SK-N-SH treated with all-trans-retinoic acid at 6 μM for 48 hours (cell line): ENCODE results near the gene DUSP3.

ENCODE experiments used
- ATAC-seq: fragments of 200-7000 bp; cut with Tn5 transposase; 3 replicates; pipeline ENCODE4 v1.9.1; 2020; ENCODE audit warnings: mild to moderate bottlenecking, moderate library complexity
- ARNTL ChIP-seq: fragments of 450-650 bp; formaldehyde crosslinking; IDR thresholded peaks from 2 replicates; pipeline ENCODE4 v1.5.0; 2020; ENCODE audit warnings: low read depth, mild to moderate bottlenecking, moderate library complexity, borderline replicate concordance
- BACH2 ChIP-seq: fragments of 250-450 bp; sonication (Bioruptor Pico); IDR thresholded peaks from 2 replicates; pipeline ENCODE4 v1.9.0; 2021; ENCODE audit warnings: mild to moderate bottlenecking, borderline replicate concordance
- CREB5 ChIP-seq: fragments of 250-450 bp; sonication (Bioruptor Pico); IDR thresholded peaks from 2 replicates; pipeline ENCODE4 v1.5.1; 2020; ENCODE audit warnings: low read depth, mild to moderate bottlenecking, moderate library complexity
- CSDC2 ChIP-seq: fragments of 250-450 bp; sonication (Bioruptor Pico); IDR thresholded peaks from 2 replicates; pipeline ENCODE4 v1.5.0; 2020; ENCODE audit warnings: mild to moderate bottlenecking, moderate library complexity
- GLIS3 ChIP-seq: fragments of 250-450 bp; sonication (Bioruptor Pico); IDR thresholded peaks from 2 replicates; pipeline ENCODE4 v1.5.0; 2020; ENCODE audit warnings: mild to moderate bottlenecking, moderate library complexity
- ISL1 ChIP-seq: fragments of 250-450 bp; sonication (Bioruptor Pico); IDR thresholded peaks from 2 replicates; pipeline ENCODE4 v2.1.2; 2022; ENCODE audit warnings: mild to moderate bottlenecking, moderate library complexity
- OSR1 ChIP-seq: fragments of 250-450 bp; sonication (Bioruptor Pico); IDR thresholded peaks from 2 replicates; pipeline ENCODE4 v1.8.0; 2022; ENCODE audit warnings: moderate library complexity, mild to moderate bottlenecking, inconsistent platforms
- PATZ1 ChIP-seq: fragments of 250-450 bp; sonication (Bioruptor Pico); IDR thresholded peaks from 2 replicates; pipeline ENCODE4 v1.8.0; 2020; ENCODE audit warnings: mild to moderate bottlenecking, moderate library complexity, borderline replicate concordance
- PPARA ChIP-seq: fragments of 250-450 bp; sonication (Bioruptor Pico); IDR thresholded peaks from 2 replicates; pipeline ENCODE4 v1.5.0; 2020; ENCODE audit warnings: mild to moderate bottlenecking, borderline replicate concordance
- SNAI2 ChIP-seq: fragments of 250-450 bp; sonication (Bioruptor Pico); IDR thresholded peaks from 2 replicates; pipeline ENCODE4 v1.5.0; 2020; ENCODE audit warnings: mild to moderate bottlenecking, moderate library complexity
- TCF4 ChIP-seq: fragments of 250-450 bp; sonication (Bioruptor Pico); IDR thresholded peaks from 2 replicates; pipeline ENCODE4 v1.8.0; 2021; ENCODE audit warnings: mild to moderate bottlenecking, moderate library complexity, borderline replicate concordance
- TOX ChIP-seq: fragments of 250-450 bp; sonication (Bioruptor Pico); IDR thresholded peaks from 2 replicates; pipeline ENCODE4 v1.8.0; 2021; ENCODE audit warnings: mild to moderate bottlenecking, moderate library complexity, borderline replicate concordance
- TSHZ2 ChIP-seq: fragments of 250-450 bp; sonication (Bioruptor Pico); IDR thresholded peaks from 2 replicates; pipeline ENCODE4 v1.5.0; 2020; ENCODE audit warnings: mild to moderate bottlenecking, moderate library complexity
- ZC3H10 ChIP-seq: fragments of 250-450 bp; sonication (Bioruptor Pico); IDR thresholded peaks from 2 replicates; pipeline ENCODE4 v1.5.1; 2021; ENCODE audit warnings: mild to moderate bottlenecking, moderate library complexity
- ZFP3 ChIP-seq: fragments of 250-450 bp; sonication (Bioruptor Pico); IDR thresholded peaks from 2 replicates; pipeline ENCODE4 v1.5.0; 2020; ENCODE audit warnings: mild to moderate bottlenecking, moderate library complexity
- ZFP30 ChIP-seq: fragments of 450-650 bp; formaldehyde crosslinking; IDR thresholded peaks from 2 replicates; pipeline ENCODE4 v1.5.0; 2022; ENCODE audit warnings: mild to moderate bottlenecking, moderate library complexity
- ZNF70 ChIP-seq: fragments of 450-650 bp; formaldehyde crosslinking; IDR thresholded peaks from 2 replicates; pipeline ENCODE4 v1.5.0; 2020; ENCODE audit warnings: mild to moderate bottlenecking, moderate library complexity
- ZNF8 ChIP-seq: fragments of 450-650 bp; formaldehyde crosslinking; IDR thresholded peaks from 2 replicates; pipeline ENCODE4 v1.5.0; 2020; ENCODE audit warnings: mild to moderate bottlenecking, moderate library complexity
- TF ChIP-seq, protein P1 (sequence below): fragments of 250-450 bp; sonication (Bioruptor Pico); IDR thresholded peaks from 2 replicates; pipeline ENCODE4 v1.8.0; 2021; ENCODE audit warnings: low read depth, mild to moderate bottlenecking, moderate library complexity, borderline replicate concordance
- TF ChIP-seq, protein P2 (sequence below): fragments of 250-450 bp; sonication (Bioruptor Pico); IDR thresholded peaks from 2 replicates; pipeline ENCODE4 v1.5.1; 2021; ENCODE audit warnings: mild to moderate bottlenecking, moderate library complexity

The DUSP3 gene

DNA sequence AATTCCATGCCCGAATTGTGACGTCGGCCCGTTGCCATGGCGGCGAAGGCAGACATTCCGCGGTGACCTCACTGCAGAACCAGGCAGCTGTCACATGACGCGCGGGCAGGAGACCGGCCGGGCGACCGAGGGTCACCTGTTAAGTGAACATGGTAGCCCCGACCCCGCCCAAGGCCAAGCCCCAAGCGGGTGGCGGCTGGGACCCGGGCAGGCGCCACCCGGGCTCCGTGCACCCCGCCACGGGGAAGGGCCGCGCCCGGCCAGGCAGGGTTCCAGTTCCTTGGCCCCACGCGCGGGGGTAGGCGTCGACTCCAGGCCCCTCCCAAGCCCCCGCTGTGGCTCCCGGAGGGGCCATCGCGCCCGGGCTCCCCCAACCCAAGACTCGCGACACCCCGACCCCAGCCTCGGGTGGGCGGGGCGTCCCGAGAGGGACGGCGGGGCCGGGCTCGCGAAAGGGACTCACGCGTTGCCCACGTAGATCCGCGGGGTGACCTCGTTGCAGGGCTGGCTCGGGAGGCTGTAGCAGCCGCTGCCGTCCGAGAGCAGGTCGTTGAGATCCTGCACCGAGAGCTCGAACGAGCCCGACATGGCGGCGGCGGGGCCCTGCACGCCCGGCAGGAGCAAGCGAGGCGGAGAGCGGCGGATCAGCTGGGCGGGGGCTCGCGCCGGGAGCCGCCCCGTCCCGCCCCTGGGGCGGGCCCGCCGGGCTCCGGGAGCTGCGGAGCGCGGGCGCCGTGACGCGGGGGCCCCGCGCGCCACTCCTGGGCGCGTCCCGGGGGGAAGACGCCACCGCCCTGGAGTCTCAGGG is at the start of gene DUSP3:
Gene DUSP3, minus strand, starts transcription at position 641 of the 808 bp plus-strand sequence. Its CDS starts 53 bp downstream, at position 588.
- TF ChIP-seq TSHZ2 (CRISPR knock-in tag) = 0 out of 2 replicates have a peak, but pooled peaks have one; percentile 8
- no peak for TF ChIP-seq ZFP3 (CRISPR knock-in tag)
- TF ChIP-seq, all 23 proteins: peak for 1
- peak; percentile 95 for ATAC-seq

DNA sequence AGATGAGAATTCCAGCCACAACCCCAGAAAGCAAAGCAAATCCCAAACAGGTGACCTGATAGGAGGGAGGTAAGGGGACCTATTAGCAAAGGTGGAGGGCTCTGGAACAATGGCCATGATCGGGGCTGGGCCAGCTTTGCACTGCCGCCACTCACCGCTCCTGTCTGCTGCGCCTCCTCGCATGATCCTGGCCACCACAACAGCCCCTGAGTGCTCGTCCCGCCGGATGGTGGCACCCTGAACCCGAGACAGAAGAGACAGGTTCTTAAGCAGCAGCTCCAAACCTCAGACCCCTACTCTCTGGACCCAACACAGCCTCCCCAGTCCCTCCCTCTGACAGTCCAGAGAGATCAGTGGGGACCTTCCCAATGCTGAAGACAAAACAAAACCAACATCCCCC is 48.8 kb upstream of the DUSP3 start:
- no peak for ATAC-seq
- TF ChIP-seq PPARA (CRISPR knock-in tag) (no peak), ZFP3 (CRISPR knock-in tag) (no peak), TOX (CRISPR knock-in tag) (no peak), OSR1 (CRISPR knock-in tag) (no peak), SNAI2 (CRISPR knock-in tag) (no peak), BACH2 (CRISPR knock-in tag) (no peak), ZNF8 (CRISPR knock-in tag) (no peak), ZC3H10 (CRISPR knock-in tag) (no peak), GLIS3 (CRISPR knock-in tag) (no peak), ZNF70 (CRISPR knock-in tag) (no peak), ISL1 (CRISPR knock-in tag) (no peak), TCF4 (CRISPR knock-in tag) (no peak), TSHZ2 (CRISPR knock-in tag) (no peak)

DNA sequence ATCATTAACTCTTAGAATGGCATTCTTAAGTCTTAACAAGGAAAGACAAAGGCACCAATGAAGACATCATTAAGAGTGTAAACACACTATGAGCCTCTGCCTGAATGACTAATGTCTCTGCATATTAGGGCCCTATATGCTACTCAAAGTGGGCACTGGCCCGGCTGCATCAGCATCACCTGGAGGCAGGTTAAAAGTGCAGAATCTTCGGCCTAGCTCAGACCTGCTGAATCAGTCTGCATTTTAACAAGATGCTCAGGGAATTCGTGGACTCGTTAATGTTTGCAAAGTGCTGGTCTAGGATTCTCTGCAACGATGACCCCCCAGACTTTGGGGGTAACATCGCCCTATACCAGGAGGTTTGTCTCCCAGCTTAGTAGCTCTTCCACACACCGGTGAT is 47.4 kb upstream of the DUSP3 start:
- TF ChIP-seq OSR1 (CRISPR knock-in tag) (no peak), CSDC2 (no peak), TOX (CRISPR knock-in tag) (no peak), CREB5 (CRISPR knock-in tag) (no peak), PATZ1 (no peak), TSHZ2 (CRISPR knock-in tag) (no peak), ARNTL (CRISPR knock-in tag) (no peak), BACH2 (CRISPR knock-in tag) (no peak), ZFP30 (CRISPR knock-in tag) (no peak), ZNF8 (CRISPR knock-in tag) (no peak), ISL1 (CRISPR knock-in tag) (no peak)
- TF ChIP-seq, protein P1, sequence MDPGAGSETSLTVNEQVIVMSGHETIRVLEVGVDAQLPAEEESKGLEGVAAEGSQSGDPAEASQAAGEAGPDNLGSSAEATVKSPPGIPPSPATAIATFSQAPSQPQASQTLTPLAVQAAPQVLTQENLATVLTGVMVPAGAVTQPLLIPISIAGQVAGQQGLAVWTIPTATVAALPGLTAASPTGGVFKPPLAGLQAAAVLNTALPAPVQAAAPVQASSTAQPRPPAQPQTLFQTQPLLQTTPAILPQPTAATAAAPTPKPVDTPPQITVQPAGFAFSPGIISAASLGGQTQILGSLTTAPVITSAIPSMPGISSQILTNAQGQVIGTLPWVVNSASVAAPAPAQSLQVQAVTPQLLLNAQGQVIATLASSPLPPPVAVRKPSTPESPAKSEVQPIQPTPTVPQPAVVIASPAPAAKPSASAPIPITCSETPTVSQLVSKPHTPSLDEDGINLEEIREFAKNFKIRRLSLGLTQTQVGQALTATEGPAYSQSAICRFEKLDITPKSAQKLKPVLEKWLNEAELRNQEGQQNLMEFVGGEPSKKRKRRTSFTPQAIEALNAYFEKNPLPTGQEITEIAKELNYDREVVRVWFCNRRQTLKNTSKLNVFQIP (CRISPR knock-in tag) = no peak
- TF ChIP-seq, protein P2, sequence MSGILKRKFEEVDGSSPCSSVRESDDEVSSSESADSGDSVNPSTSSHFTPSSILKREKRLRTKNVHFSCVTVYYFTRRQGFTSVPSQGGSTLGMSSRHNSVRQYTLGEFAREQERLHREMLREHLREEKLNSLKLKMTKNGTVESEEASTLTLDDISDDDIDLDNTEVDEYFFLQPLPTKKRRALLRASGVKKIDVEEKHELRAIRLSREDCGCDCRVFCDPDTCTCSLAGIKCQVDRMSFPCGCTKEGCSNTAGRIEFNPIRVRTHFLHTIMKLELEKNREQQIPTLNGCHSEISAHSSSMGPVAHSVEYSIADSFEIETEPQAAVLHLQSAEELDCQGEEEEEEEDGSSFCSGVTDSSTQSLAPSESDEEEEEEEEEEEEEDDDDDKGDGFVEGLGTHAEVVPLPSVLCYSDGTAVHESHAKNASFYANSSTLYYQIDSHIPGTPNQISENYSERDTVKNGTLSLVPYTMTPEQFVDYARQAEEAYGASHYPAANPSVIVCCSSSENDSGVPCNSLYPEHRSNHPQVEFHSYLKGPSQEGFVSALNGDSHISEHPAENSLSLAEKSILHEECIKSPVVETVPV (CRISPR knock-in tag) = no peak
- no peak for ATAC-seq
